HUES48 (cell line): ENCODE data around the gene RANBP17.
"Not testable (repeated sequence)": the region's sequence is repeated elsewhere in the genome, so short reads cannot be mapped to it uniquely, and the experiment has no call there.

Experiments used
- H3K27ac ChIP-seq: one replicate; pipeline ENCODE4 v1.7.0; 2013; ENCODE audit warnings: low read depth, low read length, inconsistent platforms
- H3K27me3 ChIP-seq: 2 replicates; pipeline ENCODE4 v1.6.1; 2013; ENCODE audit warnings: mild to moderate bottlenecking, low read length; ENCODE audit not compliant: control insufficient read depth, insufficient read depth
- H3K36me3 ChIP-seq: 2 replicates; pipeline ENCODE4 v1.6.1; 2013; ENCODE audit warnings: low read length; ENCODE audit not compliant: control insufficient read depth, insufficient read depth
- H3K4me1 ChIP-seq: 2 replicates; pipeline ENCODE4 v1.6.1; 2013; ENCODE audit warnings: mild to moderate bottlenecking, low read length; ENCODE audit not compliant: control insufficient read depth, insufficient read depth
- H3K4me3 ChIP-seq: 2 replicates; pipeline ENCODE4 v1.5.1; 2013; ENCODE audit warnings: mild to moderate bottlenecking, low read depth, low read length
- H3K9ac ChIP-seq: 2 replicates; pipeline ENCODE4 v1.6.1; 2013; ENCODE audit warnings: mild to moderate bottlenecking, low read depth, low read length, moderate library complexity
- H3K9me3 ChIP-seq: 2 replicates; pipeline ENCODE4 v1.6.1; 2013; ENCODE audit warnings: low read length; ENCODE audit not compliant: control insufficient read depth, insufficient read depth

The RANBP17 gene

GRCh38 chr5:170865622-170866021 lies 3.8 kb downstream of the RANBP17 start:
- no peak overlapping the region for H3K9ac ChIP-seq
- H3K4me3 ChIP-seq = no peak overlapping the region
- H3K27me3 ChIP-seq = peaks cover 9% of the 10 kb centered on the region
- H3K4me1 ChIP-seq = peaks cover 34% of the 10 kb centered on the region
- H3K36me3 ChIP-seq = no peaks in the 10 kb centered on the region
- peaks cover 10% of the 10 kb centered on the region for H3K9me3 ChIP-seq
- H3K27ac ChIP-seq = no peak overlapping the region

DNA sequence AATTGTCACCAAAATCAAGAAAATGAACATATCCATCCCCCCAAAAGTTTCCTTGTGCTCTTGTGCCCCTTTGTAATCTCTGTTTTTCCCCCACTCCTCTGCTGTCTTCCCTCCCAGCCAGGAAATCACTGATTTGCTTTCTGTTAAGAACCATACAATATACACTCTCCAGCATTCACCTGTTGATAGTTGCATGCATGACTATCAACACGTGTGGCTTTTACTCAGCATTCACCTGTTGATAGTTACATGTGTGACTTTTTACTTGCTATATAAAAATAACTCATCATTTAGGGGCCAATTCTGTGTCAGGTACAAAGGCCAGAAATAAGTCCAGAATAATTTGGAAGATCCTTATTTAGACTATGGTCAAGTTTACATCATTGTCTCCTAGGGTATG lies 6.0 kb downstream of the RANBP17 start:
- Histone ChIP-seq H3K4me1 (peaks cover 32% of the 10 kb centered on the region), H3K27ac (no peak overlapping the region), H3K9ac (no peak overlapping the region), H3K27me3 (peaks cover 8% of the 10 kb centered on the region), H3K36me3 (no peaks in the 10 kb centered on the region), H3K9me3 (no peaks in the 10 kb centered on the region; the same call in 1 of the 2 replicates), H3K4me3 (no peak overlapping the region)

- not testable (repeated sequence) for H3K27me3 ChIP-seq, H3K9ac ChIP-seq, H3K9me3 ChIP-seq, H3K27ac ChIP-seq, H3K36me3 ChIP-seq, H3K4me3 ChIP-seq
- peaks cover 17% of the 10 kb centered on the region for H3K4me1 ChIP-seq
Measured at GRCh38 chr5:170870390-170870789, 8.6 kb downstream of the RANBP17 start.

DNA sequence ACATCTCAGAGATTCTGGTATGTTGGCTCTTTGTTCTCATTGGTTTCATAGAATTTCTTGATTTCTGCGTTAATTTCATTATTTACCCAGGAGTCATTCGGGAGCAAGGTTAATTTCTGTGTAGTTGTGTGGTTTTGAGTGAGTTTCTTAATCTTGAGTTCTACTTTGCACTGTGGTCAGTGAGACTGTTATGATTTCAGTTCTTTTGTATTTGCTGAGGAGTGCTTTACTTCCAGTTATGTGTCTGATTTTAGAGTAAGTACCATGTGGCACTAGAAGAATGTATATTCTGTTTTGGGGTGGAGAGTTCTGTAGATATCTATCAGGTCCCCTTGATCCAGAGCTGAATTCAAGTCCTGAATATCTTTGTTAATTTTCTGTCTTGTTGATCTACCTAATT lies 12.2 kb downstream of the RANBP17 start:
- H3K27me3 ChIP-seq = no peaks in the 10 kb centered on the region
- no peak overlapping the region for H3K9ac ChIP-seq
- no peak overlapping the region for H3K27ac ChIP-seq
- no peaks in the 10 kb centered on the region; the same call in 1 of the 2 replicates for H3K9me3 ChIP-seq
- 0 out of 2 replicates have a peak, but pooled peaks cover 8% of the 10 kb centered on the region for H3K4me1 ChIP-seq
- H3K36me3 ChIP-seq = no peaks in the 10 kb centered on the region
- no peak overlapping the region for H3K4me3 ChIP-seq

GRCh38 chr5:170875811-170876210 lies 14.0 kb downstream of the RANBP17 start:
- no peaks in the 10 kb centered on the region; the same call in 1 of the 2 replicates for H3K9me3 ChIP-seq
- no peaks in the 10 kb centered on the region for H3K27me3 ChIP-seq
- no peak overlapping the region for H3K4me3 ChIP-seq
- H3K4me1 ChIP-seq = 0 out of 2 replicates have a peak, but pooled peaks cover 3% of the 10 kb centered on the region
- H3K36me3 ChIP-seq = peaks cover 10% of the 10 kb centered on the region; the same call in 1 of the 2 replicates
- H3K27ac ChIP-seq = no peak overlapping the region
- H3K9ac ChIP-seq = no peak overlapping the region

DNA sequence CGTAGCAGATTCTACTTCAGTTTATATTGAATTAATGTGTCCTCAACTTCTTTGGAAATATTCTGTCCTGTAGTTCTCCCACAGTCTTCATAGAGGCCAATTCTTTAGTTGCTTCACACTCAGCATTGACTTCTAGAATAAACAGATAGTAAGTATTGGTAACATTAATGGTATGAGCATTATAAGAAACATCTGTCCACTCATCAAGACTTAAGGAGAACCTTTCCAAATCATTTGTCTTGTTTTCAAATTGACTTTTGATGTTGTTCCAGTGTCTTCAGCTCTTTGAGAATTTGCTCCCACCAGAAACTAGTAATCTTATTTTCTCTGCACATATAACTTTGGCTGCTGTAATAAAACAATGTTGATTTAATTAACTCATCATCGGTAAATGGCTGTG lies 18.3 kb downstream of the RANBP17 start:
- Histone ChIP-seq H3K9ac (no peak overlapping the region), H3K27ac (no peak overlapping the region), H3K36me3 (peaks cover 24% of the 10 kb centered on the region)

GRCh38 chr5:170882345-170882744 lies 20.5 kb downstream of the RANBP17 start:
- Histone ChIP-seq H3K27me3 (no peaks in the 10 kb centered on the region), H3K36me3 (peaks cover 24% of the 10 kb centered on the region), H3K4me3 (no peak overlapping the region), H3K9ac (no peak overlapping the region), H3K9me3 (no peaks in the 10 kb centered on the region), H3K4me1 (0 out of 2 replicates have a peak, but pooled peaks cover 3% of the 10 kb centered on the region), H3K27ac (no peak overlapping the region)

More for the DNA sequence above, 18.3 kb downstream of the RANBP17 start:
- Histone ChIP-seq H3K9me3 (no peaks in the 10 kb centered on the region), H3K4me3 (no peak overlapping the region), H3K27me3 (no peaks in the 10 kb centered on the region), H3K4me1 (0 out of 2 replicates have a peak, but pooled peaks cover 3% of the 10 kb centered on the region)

GRCh38 chr5:170885256-170885655 lies 23.4 kb downstream of the RANBP17 start:
- peaks cover 14% of the 10 kb centered on the region for H3K36me3 ChIP-seq
- no peaks in the 10 kb centered on the region for H3K27me3 ChIP-seq
- H3K4me3 ChIP-seq = no peak overlapping the region
- no peak overlapping the region for H3K9ac ChIP-seq
- no peaks in the 10 kb centered on the region for H3K4me1 ChIP-seq
- H3K27ac ChIP-seq = no peak overlapping the region
- no peaks in the 10 kb centered on the region for H3K9me3 ChIP-seq

GRCh38 chr5:170885809-170886208 lies 24.0 kb downstream of the RANBP17 start:
- no peaks in the 10 kb centered on the region for H3K27me3 ChIP-seq
- H3K4me3 ChIP-seq = no peak overlapping the region
- H3K9ac ChIP-seq = no peak overlapping the region
- H3K4me1 ChIP-seq = no peaks in the 10 kb centered on the region
- peaks cover 14% of the 10 kb centered on the region for H3K36me3 ChIP-seq
- no peak overlapping the region for H3K27ac ChIP-seq
- no peaks in the 10 kb centered on the region for H3K9me3 ChIP-seq

GRCh38 chr5:170886210-170886894 lies 24.5 kb downstream of the RANBP17 start:
- H3K4me3 ChIP-seq = no peak overlapping the region
- H3K9me3 ChIP-seq = no peaks in the 10 kb centered on the region
- no peak overlapping the region for H3K9ac ChIP-seq
- H3K27ac ChIP-seq = no peak overlapping the region
- no peaks in the 10 kb centered on the region for H3K4me1 ChIP-seq
- H3K36me3 ChIP-seq = peaks cover 14% of the 10 kb centered on the region
- no peaks in the 10 kb centered on the region for H3K27me3 ChIP-seq

DNA sequence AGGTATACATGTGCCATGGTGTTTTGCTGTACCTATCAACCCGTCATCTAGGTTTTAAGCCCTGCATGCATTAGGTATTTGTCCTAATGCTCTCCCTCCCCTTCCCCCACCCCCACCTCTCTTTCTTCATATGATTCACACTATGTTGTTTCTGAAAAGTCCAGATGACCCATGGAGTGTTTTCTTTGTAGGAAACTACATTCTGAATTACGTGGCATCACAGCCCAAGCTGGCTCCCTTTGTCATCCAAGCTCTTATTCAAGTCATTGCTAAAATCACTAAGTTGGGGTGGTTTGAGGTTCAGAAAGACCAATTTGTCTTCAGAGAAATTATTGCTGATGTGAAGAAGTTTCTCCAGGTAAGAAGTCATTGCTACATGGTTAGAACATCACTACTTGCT lies 30.4 kb downstream of the RANBP17 start:
- Histone ChIP-seq H3K27me3 (no peaks in the 10 kb centered on the region), H3K27ac (no peak overlapping the region), H3K9ac (no peak overlapping the region), H3K9me3 (no peaks in the 10 kb centered on the region), H3K36me3 (peaks cover 8% of the 10 kb centered on the region; the same call in 1 of the 2 replicates), H3K4me3 (no peak overlapping the region), H3K4me1 (no peaks in the 10 kb centered on the region; the same call in 1 of the 2 replicates)
